SK-N-MC (cell line): ENCODE measurements around the gene CBX4.

ENCODE experiments used
- DNase-seq: peaks from one replicate; pipeline ENCODE4 v3.0.0-alpha.2; 2011; ENCODE audit warnings: low read depth, low spot score
- H3K27ac ChIP-seq: fragments of 200-600 bp; sonication (generic); 2 replicates; pipeline ENCODE4 v1.5.1; 2016; ENCODE audit warnings: mixed run types
- H3K36me3 ChIP-seq: fragments of 200-600 bp; sonication (generic); 2 replicates; pipeline ENCODE4 v1.6.1; 2017; ENCODE audit warnings: antibody characterized with exemption, low read length, mixed read lengths; ENCODE audit not compliant: insufficient read depth
- H3K4me3 ChIP-seq: fragments of 200-600 bp; sonication (generic); 2 replicates; pipeline ENCODE4 v1.5.1; 2016
- H3K9ac ChIP-seq: fragments of 200-600 bp; sonication (generic); 2 replicates; pipeline ENCODE4 v1.8.0; 2017; ENCODE audit warnings: mixed run types, mixed read lengths; ENCODE audit not compliant: insufficient read length
- H3K9me3 ChIP-seq: fragments of 200-600 bp; sonication (generic); 2 replicates; pipeline ENCODE4 v1.6.1; 2017; ENCODE audit warnings: low read depth, mild to moderate bottlenecking, antibody characterized with exemption, low read length, moderate library complexity, mixed read lengths
- EZH2 ChIP-seq: fragments of 200-600 bp; sonication (generic); IDR thresholded peaks from one replicate; pipeline ENCODE4 v1.6.1; 2017; ENCODE audit warnings: antibody characterized with exemption
- FOXP2 ChIP-seq: optimal IDR thresholded peaks from 2 replicates; pipeline ENCODE3; 2011; ENCODE audit warnings: mild to moderate bottlenecking, moderate library complexity; ENCODE audit not compliant: insufficient read depth; ENCODE audit errors: extremely low read length, control extremely low read depth
- POLR2AphosphoS5 ChIP-seq: IDR thresholded peaks from 2 replicates; pipeline ENCODE4 v1.6.1; 2012; ENCODE audit warnings: mild to moderate bottlenecking, low read depth, low read length, borderline replicate concordance

CBX4 gene

GRCh38 chr17:79796763-79797491 lies 42.3 kb downstream of the CBX4 start, which contains the start of gene CBX8:
TSS of gene CBX8 (minus strand) at chr17:79797077. CDS start at chr17:79796998, 79 bp downstream.
- peak; percentile 96 for DNase-seq
- Histone ChIP-seq H3K9ac (peak within 1 kb of the TSS; percentile 74), H3K9me3 (no peaks in the 10 kb centered on the region), H3K36me3 (peaks cover 17% of the 10 kb centered on the region), H3K27ac (peak within 1 kb of the TSS; percentile 92), H3K4me3 (peak within 1 kb of the TSS; percentile 84)
- TF ChIP-seq EZH2 (no peak), FOXP2 (peak; percentile 88), POLR2AphosphoS5 (peak; percentile 82)

- peak overlapping the region; percentile 69; the same call in 1 of the 2 replicates for H3K27ac ChIP-seq
- no peak for DNase-seq
- H3K4me3 ChIP-seq, result peak overlapping the region; percentile 84
Measured at GRCh38 chr17:79796444-79796762, 42.8 kb downstream of the CBX4 start.

GRCh38 chr17:79795795-79796443 lies 43.3 kb downstream of the CBX4 start:
- peaks cover 17% of the 10 kb centered on the region for H3K36me3 ChIP-seq
- no peaks in the 10 kb centered on the region for H3K9me3 ChIP-seq
- H3K4me3 ChIP-seq, result peak overlapping the region; percentile 84
- DNase-seq, result no peak
- H3K27ac ChIP-seq, result peak overlapping the region; percentile 69; the same call in 1 of the 2 replicates
- H3K9ac ChIP-seq, result peak overlapping the region; percentile 74
- TF ChIP-seq EZH2 (no peak), FOXP2 (no peak), POLR2AphosphoS5 (no peak)

More at GRCh38 chr17:79796444-79796762, 42.8 kb downstream of the CBX4 start:
- Histone ChIP-seq H3K9ac (peak overlapping the region; percentile 74), H3K36me3 (peaks cover 17% of the 10 kb centered on the region), H3K9me3 (no peaks in the 10 kb centered on the region)
- TF ChIP-seq FOXP2 (no peak), POLR2AphosphoS5 (no peak), EZH2 (no peak)

- peak overlapping the region; percentile 96 for H3K27ac ChIP-seq
- H3K36me3 ChIP-seq, result peaks cover 17% of the 10 kb centered on the region
- no peaks in the 10 kb centered on the region for H3K9me3 ChIP-seq
- peak overlapping the region; percentile 43; the same call in 1 of the 2 replicates for H3K4me3 ChIP-seq
- no peak overlapping the region for H3K9ac ChIP-seq
- TF ChIP-seq FOXP2, result no peak
- no peak for TF ChIP-seq POLR2AphosphoS5
- no peak for DNase-seq
Measured at GRCh38 chr17:79794659-79795511, 44.4 kb downstream of the CBX4 start.

- DNase-seq, result no peak
- Histone ChIP-seq H3K9me3 (no peaks in the 10 kb centered on the region), H3K4me3 (peak overlapping the region; percentile 83), H3K9ac (peak overlapping the region; percentile 88), H3K36me3 (peaks cover 17% of the 10 kb centered on the region), H3K27ac (peak overlapping the region; percentile 96)
- TF ChIP-seq FOXP2 (no peak), POLR2AphosphoS5 (no peak; the same call in 1 of the 2 replicates), EZH2 (no peak)
Measured at GRCh38 chr17:79793924-79794304, 45.3 kb downstream of the CBX4 start.

- Histone ChIP-seq H3K4me3 (peak overlapping the region; percentile 83), H3K27ac (peak overlapping the region; percentile 96), H3K36me3 (peaks cover 17% of the 10 kb centered on the region), H3K9me3 (no peaks in the 10 kb centered on the region), H3K9ac (peak overlapping the region; percentile 88)
- TF ChIP-seq POLR2AphosphoS5, result peak; percentile 48
- TF ChIP-seq FOXP2, result no peak
- DNase-seq, result no peak
Measured at GRCh38 chr17:79792984-79793923, 46.0 kb downstream of the CBX4 start.

GRCh38 chr17:79792341-79792871 lies 46.8 kb downstream of the CBX4 start:
- no peak for DNase-seq
- Histone ChIP-seq H3K4me3 (peak overlapping the region; percentile 83), H3K9ac (peak overlapping the region; percentile 88), H3K27ac (peak overlapping the region; percentile 96), H3K36me3 (peaks cover 17% of the 10 kb centered on the region), H3K9me3 (no peaks in the 10 kb centered on the region)
- TF ChIP-seq FOXP2, result no peak
- TF ChIP-seq POLR2AphosphoS5, result no peak
- TF ChIP-seq EZH2, result no peak
